Measurements from ENCODE around the gene KCNG2.

The KCNG2 gene

GRCh38 chr18:79941473-79942119 lies 143.9 kb downstream of the KCNG2 start:
- Mint-ChIP-seq H3K4me1 (peaks cover 26% of the 10 kb centered on the region), H3K36me3 (ENCODE audit: low read depth) (peaks cover 45% of the 10 kb centered on the region), H3K27me3 (ENCODE audit: low read depth, poor library complexity) (peaks cover 5% of the 10 kb centered on the region), H3K4me3 (no peak overlapping the region), H3K27ac (no peak overlapping the region), H3K9me3 (peaks cover 16% of the 10 kb centered on the region)
- DNase-seq, result no peak
- TF ChIP-seq CTCF (IDR thresholded peaks at IDR 0.05), result no peak

- TF ChIP-seq CTCF (IDR thresholded peaks at IDR 0.05), result no peak
- Mint-ChIP-seq H3K27ac (peak overlapping the region; percentile 2), H3K4me3 (no peak overlapping the region), H3K36me3 (ENCODE audit: low read depth) (peaks cover 39% of the 10 kb centered on the region), H3K27me3 (ENCODE audit: low read depth, poor library complexity) (peaks cover 5% of the 10 kb centered on the region), H3K4me1 (peaks cover 26% of the 10 kb centered on the region), H3K9me3 (peaks cover 10% of the 10 kb centered on the region)
- DNase-seq, result no peak
Measured at GRCh38 chr18:79942211-79942610, 144.5 kb downstream of the KCNG2 start.

GRCh38 chr18:79942786-79943607 lies 145.3 kb downstream of the KCNG2 start:
- DNase-seq, result no peak
- H3K36me3 Mint-ChIP-seq (ENCODE audit: low read depth), result peaks cover 32% of the 10 kb centered on the region
- peaks cover 3% of the 10 kb centered on the region for H3K9me3 Mint-ChIP-seq
- TF ChIP-seq CTCF (IDR thresholded peaks at IDR 0.05), result no peak
- peaks cover 5% of the 10 kb centered on the region for H3K27me3 Mint-ChIP-seq (ENCODE audit: low read depth, poor library complexity)
- H3K27ac Mint-ChIP-seq, result no peak overlapping the region
- no peak overlapping the region for H3K4me3 Mint-ChIP-seq
- H3K4me1 Mint-ChIP-seq, result peaks cover 30% of the 10 kb centered on the region

GRCh38 chr18:79943608-79944125 lies 145.9 kb downstream of the KCNG2 start:
- Mint-ChIP-seq H3K4me3 (no peak overlapping the region), H3K4me1 (peaks cover 37% of the 10 kb centered on the region), H3K36me3 (ENCODE audit: low read depth) (peaks cover 34% of the 10 kb centered on the region), H3K27ac (no peak overlapping the region), H3K27me3 (ENCODE audit: low read depth, poor library complexity) (peaks cover 5% of the 10 kb centered on the region), H3K9me3 (no peaks in the 10 kb centered on the region)
- no peak for TF ChIP-seq CTCF (IDR thresholded peaks at IDR 0.05)
- DNase-seq, result no peak

- Mint-ChIP-seq H3K27ac (peak overlapping the region; percentile 32), H3K36me3 (ENCODE audit: low read depth) (peaks cover 31% of the 10 kb centered on the region), H3K4me3 (peak overlapping the region; percentile 38), H3K4me1 (peaks cover 42% of the 10 kb centered on the region), H3K27me3 (ENCODE audit: low read depth, poor library complexity) (peaks cover 5% of the 10 kb centered on the region), H3K9me3 (no peaks in the 10 kb centered on the region)
- no peak for TF ChIP-seq CTCF (IDR thresholded peaks at IDR 0.05)
- DNase-seq, result no peak
Measured at GRCh38 chr18:79944126-79944731, 146.5 kb downstream of the KCNG2 start.

Data from nephron progenitor cell (in vitro differentiated cells).